ENCODE results near the gene OR6T1.

The OR6T1 gene

GRCh38 chr11:123943738-123944137 lies at the start of gene OR6T1:
Gene OR6T1, minus strand, starts transcription at chr11:123943838. Its CDS starts 0 bp downstream, at chr11:123943838.
- DNase-seq, result no peak

- no peak for DNase-seq
Measured at GRCh38 chr11:123979311-123979710, 35.7 kb upstream of the OR6T1 start.

- no peak for DNase-seq
Measured at GRCh38 chr11:123977731-123978347, 34.2 kb upstream of the OR6T1 start, which contains the start of gene OR10S1. Gene OR10S1, minus strand, starts transcription at chr11:123977781. Its CDS starts 117 bp downstream, at chr11:123977664.

GRCh38 chr11:123976770-123977560 lies 33.3 kb upstream of the OR6T1 start:
- no peak for DNase-seq

- no peak for DNase-seq
Measured at GRCh38 chr11:123973816-123974215, 30.2 kb upstream of the OR6T1 start.

GRCh38 chr11:123956752-123957151 lies 13.1 kb upstream of the OR6T1 start:
- no peak for DNase-seq

- DNase-seq, result no peak
Measured at GRCh38 chr11:123945132-123945531, 1.5 kb upstream of the OR6T1 start.

GRCh38 chr11:123942413-123942812 lies 1.2 kb downstream of the OR6T1 start:
- no peak for DNase-seq

- DNase-seq, result no peak
Measured at GRCh38 chr11:123939317-123939716, 4.3 kb downstream of the OR6T1 start, which contains the start of gene OR4D5. Gene OR4D5, plus strand, starts transcription at chr11:123939617. Its CDS starts 0 bp downstream, at chr11:123939617.

GRCh38 chr11:123924027-123924426 lies 19.6 kb downstream of the OR6T1 start:
- no peak for DNase-seq

GRCh38 chr11:123920943-123921342 lies 22.7 kb downstream of the OR6T1 start:
- DNase-seq, result no peak

- no peak for DNase-seq
Measured at GRCh38 chr11:123905826-123906225, 37.8 kb downstream of the OR6T1 start.

- DNase-seq, result no peak
Measured at GRCh38 chr11:123904932-123905331, 38.7 kb downstream of the OR6T1 start.

- no peak for DNase-seq
Measured at GRCh38 chr11:123903932-123904331, 39.7 kb downstream of the OR6T1 start.

GRCh38 chr11:123901867-123902266 lies 41.8 kb downstream of the OR6T1 start, which contains the start of gene OR8D4:
Gene OR8D4, plus strand, starts transcription at chr11:123902167. Its CDS starts 4,265 bp downstream, at chr11:123906432.
- no peak for DNase-seq

GRCh38 chr11:123899792-123900191 lies 43.8 kb downstream of the OR6T1 start:
- no peak for DNase-seq

All from NCI-H146 (cell line).